Urinary bladder (tissue), 4 donors: Measurements from ENCODE around the gene IMMP2L. TPM values are rescaled to one million over a fixed set of nuclear protein-coding genes. Genes with fewer than 3 reads are reported as not detected.

ENCODE experiments used
- DNase-seq: peaks from one replicate; pipeline ENCODE4 v3.0.0-alpha.2; 2015; ENCODE audit errors: extremely low spot score
- H3K27ac ChIP-seq: one replicate; pipeline ENCODE4 v1.5.1; 2013; ENCODE audit warnings: low read depth, mild to moderate bottlenecking, moderate library complexity
- H3K36me3 ChIP-seq: one replicate; pipeline ENCODE4 v1.6.1; 2013; ENCODE audit warnings: mild to moderate bottlenecking, moderate library complexity; ENCODE audit not compliant: insufficient read depth
- H3K4me1 ChIP-seq: one replicate; pipeline ENCODE4 v1.6.1; 2013; ENCODE audit warnings: mild to moderate bottlenecking, moderate library complexity; ENCODE audit not compliant: insufficient read depth
- H3K4me3 ChIP-seq: one replicate; pipeline ENCODE4 v1.5.1; 2013; ENCODE audit warnings: low read depth, low read length
- WGBS: extraction: QIAGEN DNeasy Blood & Tissue Kit; methylation state at CpG from one replicate; pipeline ENCODE4 v1.1.7; 2013; 5-methylcytosine and 5-hydroxymethylcytosine counted together
- polyA plus RNA-seq: library from polyadenylated mRNA; stranded (reverse); fragments of 200-250 nt; gene quantifications from one replicate; pipeline ENCODE4 v1.2.3, GENCODE V29; 2013
- total RNA-seq: library from RNA; depleted of rRNA; stranded (reverse); fragments of >200 nt; gene quantifications from one replicate; pipeline ENCODE4 v1.2.3, GENCODE V29; 2014
- donor health status: healthy with polysubstance abuse.
- donor health status: healthy.

Gene IMMP2L
- total and polyA plus RNA-seq, 2 donors: 22.4 to 26.2 TPM

DNA sequence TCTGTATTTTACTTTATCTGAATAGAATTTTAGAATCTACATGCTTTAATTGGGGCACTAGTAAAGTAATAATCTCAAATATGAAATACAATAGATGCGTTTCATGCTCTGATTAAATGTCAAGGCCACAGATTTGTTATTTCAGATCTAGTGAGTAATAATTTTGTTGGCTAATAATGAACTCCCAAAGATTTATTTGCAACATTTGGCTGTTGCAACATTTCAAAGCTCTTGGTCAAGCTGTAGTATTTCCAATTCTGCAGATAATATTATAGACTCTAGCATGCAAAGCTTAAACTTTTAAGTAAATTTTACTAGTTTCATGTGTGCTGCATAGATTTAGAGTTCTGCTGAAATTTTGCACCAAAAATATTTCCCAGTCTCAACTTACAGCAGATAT is 454.7 kb downstream of the IMMP2L start:
- Histone ChIP-seq H3K4me1 (no peaks in the 10 kb centered on the region), H3K36me3 (no peaks in the 10 kb centered on the region), H3K27ac (no peak overlapping the region), H3K4me3 (no peak overlapping the region)
- WGBS: 57% methylated on average over 1 of the region's 1 CpG
- DNase-seq: no peak

DNA sequence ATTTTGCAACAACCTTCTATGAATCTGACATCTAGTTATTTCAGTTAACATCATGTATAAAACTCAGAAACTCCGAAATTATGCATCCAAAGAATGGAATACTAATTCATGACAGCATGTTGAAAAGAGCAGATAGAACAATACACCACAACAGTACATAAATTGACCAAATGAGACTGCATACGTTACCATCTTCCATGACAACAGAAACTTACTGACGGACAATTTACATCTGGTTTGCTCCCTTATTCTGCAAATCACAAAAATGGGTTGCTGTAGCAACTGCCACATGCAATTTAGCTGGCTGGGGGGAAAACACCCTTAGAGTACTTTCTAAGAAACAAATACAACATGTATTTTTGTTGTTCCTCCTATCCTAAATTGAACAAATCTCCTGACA is 457.0 kb downstream of the IMMP2L start:
- Histone ChIP-seq H3K27ac (no peak overlapping the region), H3K36me3 (no peaks in the 10 kb centered on the region), H3K4me3 (no peak overlapping the region), H3K4me1 (no peaks in the 10 kb centered on the region)
- 93% methylated on average over 3 of the region's 3 CpGs for WGBS
- no peak for DNase-seq

DNA sequence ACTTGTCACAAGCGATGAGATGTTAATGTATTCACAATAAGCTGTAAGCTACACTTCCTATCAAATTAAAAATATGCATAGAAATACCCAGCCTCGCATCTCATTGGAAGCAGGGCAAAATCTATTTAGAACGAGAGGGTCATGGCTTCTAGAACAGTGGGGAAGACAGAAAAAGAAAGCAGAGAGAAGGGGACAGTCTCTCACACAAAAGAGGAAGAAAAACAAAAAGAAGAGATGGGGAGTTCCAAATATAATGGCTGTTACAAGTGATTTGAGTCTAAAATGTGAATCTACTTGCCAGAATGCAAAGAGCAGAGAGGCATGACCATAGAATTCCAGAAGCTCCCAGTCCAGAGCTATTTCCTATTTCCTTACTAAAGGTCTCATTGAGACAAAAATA is 457.6 kb downstream of the IMMP2L start:
- 92% methylated on average over 3 of the region's 3 CpGs for WGBS

GRCh38 chr7:111103678-111104274 is 458.5 kb downstream of the IMMP2L start:
- no peak overlapping the region for H3K4me3 ChIP-seq
- no peak overlapping the region for H3K27ac ChIP-seq
- 96% methylated on average over 4 of the region's 4 CpGs for WGBS
- no peaks in the 10 kb centered on the region for H3K36me3 ChIP-seq
- no peaks in the 10 kb centered on the region for H3K4me1 ChIP-seq
- DNase-seq: no peak

More for the DNA sequence above, 457.6 kb downstream of the IMMP2L start:
- no peak overlapping the region for H3K27ac ChIP-seq
- H3K4me3 ChIP-seq: no peak overlapping the region
- DNase-seq: no peak
- no peaks in the 10 kb centered on the region for H3K4me1 ChIP-seq
- H3K36me3 ChIP-seq: no peaks in the 10 kb centered on the region

DNA sequence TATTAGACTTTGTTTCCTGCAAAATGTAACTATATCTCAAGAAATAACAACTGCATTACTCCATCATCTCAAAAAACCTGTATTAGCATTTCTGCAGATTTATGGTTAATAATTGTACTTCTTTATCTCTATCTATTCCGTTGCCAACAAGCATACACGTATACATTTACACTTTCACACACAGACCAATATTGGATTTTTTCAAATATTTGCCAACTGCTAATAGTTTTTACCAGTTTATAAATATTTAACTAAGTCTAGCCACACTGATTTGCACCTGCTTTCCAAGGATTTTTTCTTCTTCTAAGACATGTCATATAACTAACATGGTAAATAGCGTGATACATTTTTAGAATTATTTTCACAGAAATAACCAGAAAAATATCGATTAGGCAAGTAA is 459.2 kb downstream of the IMMP2L start:
- 97% methylated on average over 4 of the region's 4 CpGs for WGBS
- no peak overlapping the region for H3K4me3 ChIP-seq
- no peaks in the 10 kb centered on the region for H3K4me1 ChIP-seq
- H3K36me3 ChIP-seq: no peaks in the 10 kb centered on the region
- H3K27ac ChIP-seq: no peak overlapping the region
- DNase-seq: no peak

- no peak overlapping the region for H3K4me3 ChIP-seq
- H3K36me3 ChIP-seq: no peaks in the 10 kb centered on the region
- WGBS: 99% methylated on average over 1 of the region's 1 CpG
- H3K27ac ChIP-seq: no peak overlapping the region
- DNase-seq: no peak
- H3K4me1 ChIP-seq: no peaks in the 10 kb centered on the region
Observed at GRCh38 chr7:111101856-111102646, 460.2 kb downstream of the IMMP2L start.

- Histone ChIP-seq H3K36me3 (no peaks in the 10 kb centered on the region), H3K4me1 (no peaks in the 10 kb centered on the region), H3K27ac (no peak overlapping the region), H3K4me3 (no peak overlapping the region)
- DNase-seq: no peak
- 29% methylated on average over 1 of the region's 1 CpG for WGBS
Observed at GRCh38 chr7:111098926-111099250, 463.4 kb downstream of the IMMP2L start.

- no peak for DNase-seq
- H3K4me3 ChIP-seq: no peak overlapping the region
- WGBS: 41% methylated on average over 10 of the region's 10 CpGs
- no peaks in the 10 kb centered on the region for H3K36me3 ChIP-seq
- H3K27ac ChIP-seq: no peak overlapping the region
- no peaks in the 10 kb centered on the region for H3K4me1 ChIP-seq
Observed at GRCh38 chr7:111098011-111098925, 464.0 kb downstream of the IMMP2L start.

GRCh38 chr7:111096997-111097396 is 465.3 kb downstream of the IMMP2L start:
- H3K4me3 ChIP-seq: no peak overlapping the region
- 87% methylated on average over 3 of the region's 3 CpGs for WGBS
- DNase-seq: no peak
- H3K4me1 ChIP-seq: no peaks in the 10 kb centered on the region
- no peaks in the 10 kb centered on the region for H3K36me3 ChIP-seq
- no peak overlapping the region for H3K27ac ChIP-seq

GRCh38 chr7:111094419-111094818 is 467.9 kb downstream of the IMMP2L start:
- H3K4me1 ChIP-seq: no peaks in the 10 kb centered on the region
- DNase-seq: no peak
- H3K27ac ChIP-seq: no peak overlapping the region
- no peaks in the 10 kb centered on the region for H3K36me3 ChIP-seq
- 39% methylated on average over 1 of the region's 1 CpG for WGBS
- H3K4me3 ChIP-seq: no peak overlapping the region

DNA sequence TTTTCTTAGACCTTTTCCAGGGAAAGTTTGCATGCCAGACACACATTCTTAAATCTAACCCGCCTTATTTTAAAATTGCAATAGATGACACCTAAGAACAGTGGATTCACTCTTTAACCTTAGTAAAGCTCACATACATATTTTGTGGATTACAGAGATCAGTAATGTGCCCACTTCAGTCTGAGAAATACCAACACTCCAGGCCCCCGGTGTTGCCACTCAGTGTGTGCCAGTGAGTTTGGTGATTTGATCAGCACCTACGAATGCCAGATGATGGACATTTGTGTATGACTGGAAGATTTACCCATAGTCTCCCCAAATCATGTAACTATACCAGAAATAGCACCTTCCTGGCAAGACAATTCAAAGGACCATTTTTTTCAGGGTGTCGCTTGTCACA is 468.8 kb downstream of the IMMP2L start:
- no peak overlapping the region for H3K4me3 ChIP-seq
- WGBS: 84% methylated on average over 4 of the region's 4 CpGs
- H3K36me3 ChIP-seq: no peaks in the 10 kb centered on the region
- H3K4me1 ChIP-seq: no peaks in the 10 kb centered on the region
- no peak overlapping the region for H3K27ac ChIP-seq
- no peak for DNase-seq

DNA sequence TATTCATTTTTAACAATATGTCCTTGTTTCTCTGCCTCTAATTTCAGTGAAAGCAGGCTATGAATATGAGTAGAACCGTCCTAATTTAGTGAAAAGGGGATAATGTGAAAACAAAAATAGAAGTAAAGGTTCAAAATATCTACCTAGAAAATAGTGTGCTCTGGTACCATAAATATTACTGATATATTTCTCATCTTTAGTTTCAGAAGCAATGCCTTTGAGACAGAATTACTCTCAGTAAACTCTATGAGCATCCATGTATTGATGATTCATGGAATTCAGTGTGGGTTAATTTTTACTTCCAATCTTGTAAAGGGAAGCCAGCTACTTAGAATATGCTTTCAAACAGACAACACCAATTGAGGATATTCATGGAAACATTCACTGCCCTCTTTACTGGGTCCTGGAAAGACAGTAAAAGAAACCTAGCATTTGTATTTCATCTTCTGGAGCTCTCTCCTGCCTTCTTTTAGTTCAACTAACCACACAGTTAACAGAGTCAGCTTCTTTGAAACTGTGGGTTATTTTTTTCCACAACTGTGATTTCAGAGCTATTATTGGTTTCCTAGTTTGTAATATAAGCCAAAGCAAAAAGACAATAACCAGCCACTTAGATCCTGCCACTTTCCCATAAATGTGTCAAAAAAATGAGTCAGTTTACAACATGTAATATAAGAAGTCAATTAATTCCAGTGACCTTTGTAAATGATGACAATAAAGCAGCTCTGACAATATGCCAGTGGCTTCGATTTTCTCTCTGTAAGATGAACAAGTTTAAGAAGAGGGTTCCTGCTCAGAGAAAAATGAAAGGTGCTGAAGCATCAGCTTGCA is 469.7 kb downstream of the IMMP2L start:
- no peak for DNase-seq
- 25% methylated on average over 2 of the region's 2 CpGs for WGBS
- Histone ChIP-seq H3K36me3 (no peaks in the 10 kb centered on the region), H3K4me1 (no peaks in the 10 kb centered on the region), H3K4me3 (no peak overlapping the region), H3K27ac (no peak overlapping the region)
